HFFc6 (cell line): ENCODE data around the gene BEST2. TPM values are rescaled to one million over a fixed set of nuclear protein-coding genes. Genes with fewer than 3 reads are reported as not detected.
"Not testable (repeated sequence)": the region's sequence is repeated elsewhere in the genome, so short reads cannot be mapped to it uniquely, and the experiment has no call there.

Experiments used
- DNase-seq: peaks from one replicate; pipeline ENCODE4 v3.0.0-alpha.2; 2018
- H3K27ac Mint-ChIP-seq: 2 replicates; pipeline ENCODE4 v1.8.0; 2020; ENCODE audit warnings: mild to moderate bottlenecking, mixed read lengths
- H3K27me3 Mint-ChIP-seq: 2 replicates; pipeline ENCODE4 v1.8.0; 2021; ENCODE audit warnings: mild to moderate bottlenecking, moderate library complexity, mixed read lengths; ENCODE audit not compliant: insufficient read depth
- H3K36me3 Mint-ChIP-seq: 2 replicates; pipeline ENCODE4 v1.8.0; 2021; ENCODE audit warnings: low read depth, mixed read lengths
- H3K4me1 Mint-ChIP-seq: 2 replicates; pipeline ENCODE4 v1.8.0; 2020; ENCODE audit warnings: low read depth, mixed read lengths
- H3K4me3 Mint-ChIP-seq: 2 replicates; pipeline ENCODE4 v1.8.0; 2020; ENCODE audit warnings: mild to moderate bottlenecking, moderate library complexity, mixed read lengths
- H3K9me3 Mint-ChIP-seq: 2 replicates; pipeline ENCODE4 v1.8.0; 2020; ENCODE audit warnings: mild to moderate bottlenecking, mixed read lengths
- CTCF ChIP-seq: fragments of 200-600 bp; sonication (generic); IDR thresholded peaks from 2 replicates; pipeline ENCODE4 v1.5.0; 2021; ENCODE audit warnings: antibody characterized with exemption, mild to moderate bottlenecking
- total RNA-seq, 6 experiments: library from RNA; stranded (reverse); fragmentation: NEBNext Ultra II Directional; extraction: Animal tissue kit (Norgen Biotek cat#: 25700); gene quantifications; 2 replicates in 1 of 6; 3 replicates in 5 of 6; pipeline ENCODE4 v1.2.3, GENCODE V29; 2021

Gene BEST2
- total RNA-seq, 6 experiments from 2014 or later, result not detected

- H3K36me3 Mint-ChIP-seq, result peaks cover 4% of the 10 kb centered on the region
- 0 out of 2 replicates have a peak, but pooled peaks have one; percentile 7 for TF ChIP-seq CTCF
- H3K4me1 Mint-ChIP-seq, result peaks cover 40% of the 10 kb centered on the region
- H3K27ac Mint-ChIP-seq, result peak overlapping the region; percentile 94
- peaks cover 44% of the 10 kb centered on the region for H3K27me3 Mint-ChIP-seq
- peak; percentile 89 for DNase-seq
- H3K9me3 Mint-ChIP-seq, result peaks cover 4% of the 10 kb centered on the region; the same call in 1 of the 2 replicates
- H3K4me3 Mint-ChIP-seq, result peak overlapping the region; percentile 94
Observed at GRCh38 chr19:12793290-12794195, 42.0 kb downstream of the BEST2 start.

GRCh38 chr19:12794196-12794941 is 42.8 kb downstream of the BEST2 start:
- H3K27ac Mint-ChIP-seq, result peak overlapping the region; percentile 87
- peaks cover 32% of the 10 kb centered on the region for H3K4me1 Mint-ChIP-seq
- no peak for DNase-seq
- TF ChIP-seq CTCF, result no peak
- peaks cover 44% of the 10 kb centered on the region for H3K27me3 Mint-ChIP-seq
- peaks cover 4% of the 10 kb centered on the region; the same call in 1 of the 2 replicates for H3K9me3 Mint-ChIP-seq
- H3K36me3 Mint-ChIP-seq, result peaks cover 4% of the 10 kb centered on the region
- peak overlapping the region; percentile 81 for H3K4me3 Mint-ChIP-seq

DNA sequence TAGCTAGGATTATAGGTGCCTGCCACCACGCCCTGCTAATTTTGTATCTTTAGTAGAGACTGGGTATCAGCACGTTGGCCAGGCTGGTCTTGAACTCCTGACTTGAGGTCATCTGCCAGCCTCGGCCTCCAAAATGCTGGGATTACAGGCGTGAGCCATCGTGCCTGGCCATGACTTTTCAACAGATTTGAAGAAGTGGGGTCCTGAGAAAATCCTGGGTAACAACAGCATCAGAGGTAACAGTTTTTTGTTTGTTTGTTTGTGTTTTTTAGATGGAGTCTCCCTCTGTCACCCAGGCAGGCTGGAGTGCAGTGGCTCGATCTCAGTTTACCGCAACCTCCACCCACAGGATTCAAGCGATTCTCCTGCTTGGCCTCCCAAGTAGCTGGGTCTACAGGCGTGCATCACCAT is 43.4 kb downstream of the BEST2 start:
- H3K9me3 Mint-ChIP-seq, result peaks cover 4% of the 10 kb centered on the region; the same call in 1 of the 2 replicates
- H3K27me3 Mint-ChIP-seq, result peaks cover 44% of the 10 kb centered on the region
- peak overlapping the region; percentile 87 for H3K27ac Mint-ChIP-seq
- no peak for TF ChIP-seq CTCF
- H3K36me3 Mint-ChIP-seq, result peaks cover 4% of the 10 kb centered on the region
- no peak for DNase-seq
- H3K4me1 Mint-ChIP-seq, result peaks cover 31% of the 10 kb centered on the region
- H3K4me3 Mint-ChIP-seq, result peak overlapping the region; percentile 81

- TF ChIP-seq CTCF, result peak; percentile 96
- peaks cover 4% of the 10 kb centered on the region; the same call in 1 of the 2 replicates for H3K9me3 Mint-ChIP-seq
- peaks cover 40% of the 10 kb centered on the region for H3K27me3 Mint-ChIP-seq
- H3K36me3 Mint-ChIP-seq, result peaks cover 4% of the 10 kb centered on the region
- H3K4me1 Mint-ChIP-seq, result peaks cover 30% of the 10 kb centered on the region
- H3K27ac Mint-ChIP-seq, result peak overlapping the region; percentile 51
- DNase-seq, result peak; percentile 60
- H3K4me3 Mint-ChIP-seq, result peak overlapping the region; percentile 43
Observed at GRCh38 chr19:12796146-12797071, 44.8 kb downstream of the BEST2 start.

DNA sequence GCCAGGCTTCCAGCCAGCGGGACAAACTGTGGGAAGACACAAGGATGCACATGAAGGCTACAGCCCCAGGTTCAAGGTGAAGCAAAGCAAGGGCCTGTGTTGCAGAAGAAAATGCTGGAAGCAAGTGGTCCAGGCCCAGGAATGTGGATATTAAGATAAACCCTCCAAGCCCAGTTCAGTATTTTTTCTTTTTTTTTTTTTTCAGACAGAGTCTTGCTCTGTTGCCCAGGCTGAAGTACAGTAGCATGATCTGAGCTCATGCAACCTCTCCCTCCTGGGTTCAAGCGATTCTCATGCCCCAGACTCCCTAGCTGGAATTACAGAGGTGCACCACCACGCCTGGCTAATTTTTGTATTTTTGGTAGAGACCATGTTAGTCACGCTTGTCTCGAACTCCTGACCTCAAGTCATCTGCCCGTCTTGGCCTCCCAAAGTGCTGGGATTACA is 45.6 kb downstream of the BEST2 start:
- Mint-ChIP-seq H3K36me3 (peaks cover 4% of the 10 kb centered on the region), H3K27ac (no peak overlapping the region)

GRCh38 chr19:12797607-12798006 is 46.0 kb downstream of the BEST2 start:
- DNase-seq, H3K27ac Mint-ChIP-seq, H3K36me3 Mint-ChIP-seq, H3K9me3 Mint-ChIP-seq, H3K4me3 Mint-ChIP-seq: not testable (repeated sequence)
- Mint-ChIP-seq H3K27me3 (peaks cover 31% of the 10 kb centered on the region), H3K4me1 (peaks cover 37% of the 10 kb centered on the region)

More for the DNA sequence above, 45.6 kb downstream of the BEST2 start:
- H3K9me3 Mint-ChIP-seq, result no peaks in the 10 kb centered on the region
- DNase-seq, result no peak
- no peak overlapping the region for H3K4me3 Mint-ChIP-seq
- no peak for TF ChIP-seq CTCF
- H3K27me3 Mint-ChIP-seq, result peaks cover 33% of the 10 kb centered on the region
- peaks cover 32% of the 10 kb centered on the region for H3K4me1 Mint-ChIP-seq
